H1 (cell line): ENCODE results near the gene PEX6. TPM values are rescaled to one million over a fixed set of nuclear protein-coding genes. Genes with fewer than 3 reads are reported as not detected.

Source experiments
- ATF2 ChIP-seq: IDR thresholded peaks from 2 replicates; pipeline ENCODE4 v1.6.1; 2012; ENCODE audit warnings: low read length, inconsistent platforms
- CHD2 ChIP-seq: IDR thresholded peaks from 2 replicates; pipeline ENCODE4 v1.6.1; 2012; ENCODE audit warnings: low read length, improper control_type of control experiment
- CHD7 ChIP-seq: fragments of 300-600 bp; sonication (generic); IDR thresholded peaks from 2 replicates; pipeline ENCODE4 v1.7.1; 2012; ENCODE audit warnings: low read length, moderate library complexity, mild to moderate bottlenecking, inconsistent platforms; ENCODE audit not compliant: insufficient replicate concordance
- FOSL1 ChIP-seq: IDR thresholded peaks from 2 replicates; pipeline ENCODE4 v1.6.1; 2011; ENCODE audit warnings: mild to moderate bottlenecking, low read depth, low read length, moderate library complexity; ENCODE audit not compliant: insufficient read depth
- KDM5A ChIP-seq: fragments of 200-600 bp; IDR thresholded peaks from 2 replicates; pipeline ENCODE4 v1.7.1; 2012; ENCODE audit warnings: mild to moderate bottlenecking, low read length, inconsistent platforms, mixed read lengths
- NRF1 ChIP-seq: IDR thresholded peaks from 2 replicates; pipeline ENCODE4 v1.6.1; 2011; ENCODE audit warnings: mild to moderate bottlenecking, low read depth, low read length, improper control_type of control experiment
- polyA plus RNA-seq, 7 experiments: library from polyadenylated mRNA; depleted of rRNA in 3 of 7; stranded (reverse) in 5 of 7; unstranded in 2 of 7; fragments of >200 nt in 5 of 7; fragments of 200-250 nt in 2 of 7; gene quantifications; 1 replicate in 5 of 7; 2 replicates in 1 of 7; 4 replicates in 1 of 7; pipeline versions ENCODE4 v1.2.1 to v1.2.3, GENCODE V29; 2011 to 2013; ENCODE audit warnings: missing spikeins in 2 of 7, mixed read lengths in 2 of 7
- total RNA-seq: library from RNA; stranded (reverse); fragmentation: NEBNext Ultra II Directional; extraction: Animal tissue kit (Norgen Biotek cat#: 25700); gene quantifications from 2 replicates; pipeline ENCODE4 v1.2.1, GENCODE V29; 2021

The PEX6 gene
- total and polyA plus RNA-seq, 2 of the 8 experiments (the other 6 are each of a cell fraction or from before 2014, with no cell fraction given): 6.4 to 12.5 TPM

GRCh38 chr6:43026365-43026764 is 47.4 kb upstream of the PEX6 start (continued):
- TF ChIP-seq ATF2 (no peak), NRF1 (no peak), CHD7 (no peak), KDM5A (no peak), FOSL1 (no peak), CHD2 (no peak)
